Body of pancreas (tissue), 4 donors: Measurements from ENCODE around the gene MYOZ3. TPM values are rescaled to one million over a fixed set of nuclear protein-coding genes. Genes with fewer than 3 reads are reported as not detected.

ENCODE experiments used
- ATAC-seq: fragments of 150-250 bp; one replicate; pipeline ENCODE4 v1.9.1; 2016
- DNase-seq, 4 donors: peaks; one replicate each; pipeline ENCODE4 v3.0.0-alpha.2; 2019
- H3K27ac ChIP-seq, 4 donors: fragments of 200-600 bp; sonication (generic); 1 replicate in 3 of 4; 2 replicates in 1 of 4; pipeline versions ENCODE4 v1.5.1 to v1.6.1; 2016 to 2019; ENCODE audit warnings: mild to moderate bottlenecking in 1 of 4, mixed read lengths in 1 of 4, moderate library complexity in 1 of 4
- H3K27me3 ChIP-seq, 2 donors: fragments of 200-600 bp; sonication (generic); one replicate each; pipeline ENCODE4 v1.6.0; 2016; ENCODE audit warnings: mild to moderate bottlenecking in 1 of 2
- H3K36me3 ChIP-seq, 2 donors: fragments of 200-600 bp; sonication (generic); replicated peaks in 1 of 2; 2 replicates each; pipeline ENCODE4 v1.5.1; 2016; ENCODE audit warnings: low read depth in 2 of 2; ENCODE audit not compliant: insufficient read depth in 1 of 2
- H3K4me1 ChIP-seq: fragments of 200-600 bp; sonication (generic); one replicate; pipeline ENCODE4 v1.6.0; 2016
- H3K4me3 ChIP-seq, 2 donors: fragments of 200-600 bp; sonication (generic); 1 replicate in 1 of 2; 2 replicates in 1 of 2; pipeline ENCODE4 v1.5.1; 2016 to 2019
- H3K9me3 ChIP-seq, 3 donors: fragments of 200-600 bp; sonication (generic); 1 replicate in 2 of 3; 2 replicates in 1 of 3; pipeline ENCODE4 v1.5.1; 2016
- POLR2A ChIP-seq, 3 donors: fragments of 450-650 bp; IDR thresholded peaks; one replicate each; pipeline ENCODE4 v1.6.1; 2016; ENCODE audit warnings: antibody characterized with exemption in 3 of 3, mild to moderate bottlenecking in 2 of 3
- WGBS, 2 donors: methylation state at CpG; one replicate each; pipeline ENCODE4 v1.1.5; 2017; 5-methylcytosine and 5-hydroxymethylcytosine counted together
- intact Hi-C: fragments of 100-400 bp; cut with DNase I; formaldehyde crosslinking; loops from one replicate; pipeline ENCODE4 v1.15.1; 2023
- total RNA-seq, 2 donors: library from RNA; depleted of rRNA; stranded (reverse); fragments of >200 nt; gene quantifications; one replicate each; pipeline ENCODE4 v1.1.0, GENCODE V29; 2016
- TF ChIP-seq, protein P1 (sequence below), 7 experiments: fragments of 450-650 bp in 4 of 7; fragments of 200-600 bp in 3 of 7; sonication (generic) in 3 of 7; IDR thresholded peaks; one replicate each; pipeline ENCODE4 v1.5.1; 2016 to 2019; ENCODE audit warnings: antibody characterized with exemption in 7 of 7

Gene MYOZ3
- total RNA-seq, 2 donors from 2014 or later, result 0.26 TPM; not detected in 1

DNA sequence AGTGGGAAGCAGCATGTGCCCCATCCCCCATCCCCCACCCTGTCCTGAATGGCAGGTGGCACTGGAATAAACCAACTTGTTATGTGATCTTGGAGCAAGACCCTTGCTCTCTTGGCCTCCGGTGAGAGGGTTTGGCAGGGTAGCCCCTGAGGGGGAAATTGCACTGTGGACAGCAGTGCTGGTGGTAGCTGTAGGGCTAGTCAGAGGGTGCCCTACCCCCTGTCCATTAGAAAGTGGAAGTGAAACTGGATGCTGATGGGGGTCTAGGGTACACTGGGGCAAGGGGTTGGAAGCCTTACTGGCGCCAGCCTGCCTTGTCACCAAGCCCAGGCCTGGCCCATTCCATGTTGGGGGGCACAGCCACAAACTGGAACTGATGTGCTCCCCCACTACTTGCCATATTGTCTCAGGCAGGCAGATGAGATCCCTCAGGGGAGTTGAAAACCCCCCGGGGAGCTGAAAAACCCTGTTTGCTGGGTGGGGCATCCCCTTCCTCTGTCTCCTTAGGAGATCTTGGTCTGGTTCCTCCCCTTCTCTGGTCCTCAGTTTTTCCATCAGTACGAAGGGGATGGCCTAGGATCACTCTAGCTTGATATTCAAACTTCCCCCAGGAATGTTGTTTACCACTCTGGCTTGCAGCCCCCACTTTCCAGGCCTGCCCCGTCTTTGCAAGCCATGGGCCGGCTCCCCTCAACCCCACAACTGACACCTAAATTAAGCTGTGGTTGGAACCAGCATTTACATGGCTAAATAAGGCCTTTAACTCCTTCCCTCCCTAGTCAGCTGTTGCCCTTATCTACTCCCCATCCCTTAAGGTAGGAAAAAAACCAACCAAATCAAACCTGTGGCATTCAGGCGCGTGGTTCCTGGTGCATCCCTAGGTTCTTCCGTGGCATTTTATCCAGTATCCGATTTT is 35.0 kb upstream of the MYOZ3 start:
- Histone ChIP-seq H3K36me3 (no peaks in the 10 kb centered on the region), H3K4me1 (peaks cover 67% of the 10 kb centered on the region), H3K9me3 (no peaks in the 10 kb centered on the region), H3K4me3 (peak overlapping the region in 1 of 2 donors; percentile 43), H3K27ac (peak overlapping the region; percentile 57 to 94 (median 90)), H3K27me3 (no peaks in the 10 kb centered on the region)
- no peak for DNase-seq
- 58% methylated on average over 9 to 10 of the region's 10 CpGs for WGBS, 2 donors
- ATAC-seq, result no peak
- intact Hi-C loops, result no loop called here
- TF ChIP-seq POLR2A (IDR thresholded peaks at IDR 0.05), result no peak
- TF ChIP-seq, protein P1, sequence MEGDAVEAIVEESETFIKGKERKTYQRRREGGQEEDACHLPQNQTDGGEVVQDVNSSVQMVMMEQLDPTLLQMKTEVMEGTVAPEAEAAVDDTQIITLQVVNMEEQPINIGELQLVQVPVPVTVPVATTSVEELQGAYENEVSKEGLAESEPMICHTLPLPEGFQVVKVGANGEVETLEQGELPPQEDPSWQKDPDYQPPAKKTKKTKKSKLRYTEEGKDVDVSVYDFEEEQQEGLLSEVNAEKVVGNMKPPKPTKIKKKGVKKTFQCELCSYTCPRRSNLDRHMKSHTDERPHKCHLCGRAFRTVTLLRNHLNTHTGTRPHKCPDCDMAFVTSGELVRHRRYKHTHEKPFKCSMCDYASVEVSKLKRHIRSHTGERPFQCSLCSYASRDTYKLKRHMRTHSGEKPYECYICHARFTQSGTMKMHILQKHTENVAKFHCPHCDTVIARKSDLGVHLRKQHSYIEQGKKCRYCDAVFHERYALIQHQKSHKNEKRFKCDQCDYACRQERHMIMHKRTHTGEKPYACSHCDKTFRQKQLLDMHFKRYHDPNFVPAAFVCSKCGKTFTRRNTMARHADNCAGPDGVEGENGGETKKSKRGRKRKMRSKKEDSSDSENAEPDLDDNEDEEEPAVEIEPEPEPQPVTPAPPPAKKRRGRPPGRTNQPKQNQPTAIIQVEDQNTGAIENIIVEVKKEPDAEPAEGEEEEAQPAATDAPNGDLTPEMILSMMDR (IDR thresholded peaks at IDR 0.05), result no peak

DNA sequence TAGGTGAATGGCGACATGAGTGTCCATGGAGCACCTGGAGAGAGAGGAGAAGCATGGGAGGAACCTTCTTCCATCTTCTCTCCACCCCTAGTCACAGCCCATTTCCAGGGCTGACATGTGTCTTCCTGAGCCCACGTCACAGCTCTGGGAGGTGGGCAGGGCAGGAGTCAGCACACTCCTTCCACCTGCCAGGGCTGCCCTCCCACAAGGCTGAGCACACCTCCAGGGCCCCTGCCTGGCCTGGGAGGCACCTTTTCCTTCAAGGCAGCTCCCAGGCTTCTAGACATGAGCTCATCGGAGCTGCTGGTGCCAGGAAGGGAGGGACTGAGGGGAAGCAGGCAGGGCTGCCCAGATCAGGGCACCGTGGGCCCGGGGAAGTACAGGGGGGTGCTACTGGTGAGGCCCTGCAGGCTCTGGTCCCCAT is 34.2 kb upstream of the MYOZ3 start:
- 22 to 25% methylated on average over 2 to 5 of the region's 5 CpGs for WGBS, 2 donors
- H3K4me1 ChIP-seq, result peaks cover 67% of the 10 kb centered on the region
- H3K9me3 ChIP-seq, result no peaks in the 10 kb centered on the region
- no peak overlapping the region for H3K4me3 ChIP-seq
- H3K27me3 ChIP-seq, result no peaks in the 10 kb centered on the region
- DNase-seq, result peak; percentile 74 to 87 (median 83)
- H3K36me3 ChIP-seq, result no peaks in the 10 kb centered on the region
- H3K27ac ChIP-seq, result peak overlapping the region; percentile 57 to 94 (median 90)
- intact Hi-C loops, result no loop called here
- TF ChIP-seq, protein P1 (IDR thresholded peaks at IDR 0.05), result peak in 1 of 7 experiments; percentile 2
- peak in 1 of 3 donors; percentile 49 for TF ChIP-seq POLR2A (IDR thresholded peaks at IDR 0.05)
- peak; percentile 76 for ATAC-seq

DNA sequence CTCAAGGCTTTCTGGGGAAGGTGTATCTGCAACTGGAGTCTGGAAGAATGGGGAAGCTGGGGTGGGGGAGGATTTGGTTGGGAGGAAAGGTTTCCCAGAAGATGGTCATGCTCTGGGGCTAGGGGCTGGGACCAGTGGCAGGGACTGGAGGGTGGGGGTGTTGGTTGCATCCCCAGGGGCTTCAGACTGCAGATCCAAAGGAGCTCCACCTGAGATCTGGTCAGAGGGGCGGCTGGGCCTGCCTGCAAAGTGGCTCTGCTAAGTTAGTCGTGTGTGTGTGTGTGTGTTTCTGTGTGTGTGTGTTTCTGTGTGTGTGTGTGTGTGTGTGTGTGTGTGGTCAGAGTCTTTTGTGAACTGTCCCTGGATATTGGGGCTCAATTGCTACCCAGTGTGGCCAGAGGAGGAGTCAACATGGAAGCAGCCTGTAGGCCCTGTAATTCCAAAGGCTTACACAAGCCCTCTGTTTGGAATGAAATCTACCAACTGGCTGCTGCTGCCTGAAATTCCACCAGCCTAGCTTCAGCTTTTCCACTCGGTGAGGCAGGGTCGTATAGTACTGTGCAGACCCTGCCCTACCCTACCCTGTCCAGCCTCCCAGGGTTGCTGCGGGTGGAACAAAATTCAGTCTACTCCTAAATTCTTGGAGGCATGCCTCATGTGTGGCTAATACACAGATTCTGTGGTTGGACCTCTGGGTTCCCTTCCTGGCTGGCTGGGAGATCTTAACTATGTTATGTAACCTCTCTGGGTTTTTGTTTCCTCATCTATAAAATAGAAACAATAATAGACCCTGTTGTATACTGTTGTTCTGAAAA is 33.1 kb upstream of the MYOZ3 start:
- Histone ChIP-seq H3K9me3 (no peaks in the 10 kb centered on the region), H3K27me3 (no peaks in the 10 kb centered on the region), H3K36me3 (no peaks in the 10 kb centered on the region), H3K4me3 (no peak overlapping the region), H3K27ac (peak overlapping the region; percentile 23 to 94 (median 90)), H3K4me1 (peaks cover 67% of the 10 kb centered on the region)
- TF ChIP-seq POLR2A (IDR thresholded peaks at IDR 0.05), result no peak
- TF ChIP-seq, protein P1 (IDR thresholded peaks at IDR 0.05), result no peak
- ATAC-seq, result no peak
- 63 to 73% methylated on average over 5 of the region's 5 CpGs for WGBS, 2 donors
- intact Hi-C loops, result no loop called here
- no peak for DNase-seq

DNA sequence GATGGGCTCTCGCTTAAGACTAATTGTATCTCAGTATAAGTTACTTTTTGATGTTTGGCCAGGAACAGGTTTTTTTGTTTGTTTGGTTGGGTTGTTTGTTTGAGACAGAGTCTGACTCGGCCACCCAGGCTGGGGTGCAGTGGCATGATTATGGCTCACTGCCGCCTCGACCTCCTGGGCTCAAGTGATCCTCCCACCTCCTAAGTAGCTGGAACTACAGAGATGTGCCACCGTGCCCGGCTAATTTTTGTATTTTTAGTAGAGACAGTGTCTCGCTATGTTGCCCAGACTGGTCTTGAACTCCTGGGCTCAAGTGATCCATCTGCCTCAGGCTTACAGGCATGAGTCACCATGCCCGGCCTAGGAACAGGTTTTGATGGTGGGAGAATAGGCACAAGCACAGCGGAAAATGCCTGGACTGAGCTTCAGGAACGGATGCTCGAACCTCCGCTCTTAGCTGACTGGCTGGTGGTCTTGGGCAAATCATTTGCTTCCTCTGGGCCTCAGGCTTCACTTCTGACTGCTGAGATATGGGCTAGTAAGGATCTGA is 32.0 kb upstream of the MYOZ3 start:
- Histone ChIP-seq H3K9me3 (no peaks in the 10 kb centered on the region), H3K4me3 (no peak overlapping the region), H3K4me1 (peaks cover 58% of the 10 kb centered on the region), H3K27me3 (no peaks in the 10 kb centered on the region), H3K27ac (peak overlapping the region in 2 of 4 donors; percentile 23 to 91), H3K36me3 (no peaks in the 10 kb centered on the region)
- 83 to 85% methylated on average over 12 of the region's 12 CpGs for WGBS, 2 donors
- no peak for ATAC-seq
- intact Hi-C loops, result no loop called here
- no peak for DNase-seq
- no peak for TF ChIP-seq POLR2A (IDR thresholded peaks at IDR 0.05)
- TF ChIP-seq, protein P1 (IDR thresholded peaks at IDR 0.05), result no peak
